ENCODE results near the gene ELL.

Gene ELL

DNA sequence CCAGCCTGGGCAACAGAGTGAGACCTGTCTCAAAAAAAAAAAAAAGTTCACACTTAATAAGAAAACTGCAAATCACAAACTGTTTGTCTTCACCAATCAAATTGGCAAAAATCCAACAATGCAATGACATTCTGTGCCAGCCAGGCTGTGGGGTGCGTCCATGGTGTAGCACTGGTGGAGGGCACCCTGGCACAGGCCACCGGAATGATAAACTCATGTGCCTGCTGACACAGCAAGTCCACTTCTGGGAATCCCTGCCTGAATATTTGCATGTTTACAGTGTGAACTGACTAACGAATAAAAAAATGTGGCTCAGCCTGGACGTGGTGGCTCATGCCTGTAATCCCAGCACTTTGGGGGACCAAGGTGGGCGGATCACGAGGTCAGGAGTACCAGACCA is 122.9 kb downstream of the ELL start:
- Histone ChIP-seq H3K27ac (replicated peaks) (no peak overlapping the region), H3K27me3 (ENCODE audit: insufficient read depth, poor library complexity, severe bottlenecking) (no peaks in the 10 kb centered on the region), H3K4me3 (replicated peaks; ENCODE audit: insufficient read depth, low read length) (no peak overlapping the region)
- no peak for DNase-seq (ENCODE audit: low read depth in 1 of 2, low spot score in 1 of 2)
- TF ChIP-seq, protein P1, sequence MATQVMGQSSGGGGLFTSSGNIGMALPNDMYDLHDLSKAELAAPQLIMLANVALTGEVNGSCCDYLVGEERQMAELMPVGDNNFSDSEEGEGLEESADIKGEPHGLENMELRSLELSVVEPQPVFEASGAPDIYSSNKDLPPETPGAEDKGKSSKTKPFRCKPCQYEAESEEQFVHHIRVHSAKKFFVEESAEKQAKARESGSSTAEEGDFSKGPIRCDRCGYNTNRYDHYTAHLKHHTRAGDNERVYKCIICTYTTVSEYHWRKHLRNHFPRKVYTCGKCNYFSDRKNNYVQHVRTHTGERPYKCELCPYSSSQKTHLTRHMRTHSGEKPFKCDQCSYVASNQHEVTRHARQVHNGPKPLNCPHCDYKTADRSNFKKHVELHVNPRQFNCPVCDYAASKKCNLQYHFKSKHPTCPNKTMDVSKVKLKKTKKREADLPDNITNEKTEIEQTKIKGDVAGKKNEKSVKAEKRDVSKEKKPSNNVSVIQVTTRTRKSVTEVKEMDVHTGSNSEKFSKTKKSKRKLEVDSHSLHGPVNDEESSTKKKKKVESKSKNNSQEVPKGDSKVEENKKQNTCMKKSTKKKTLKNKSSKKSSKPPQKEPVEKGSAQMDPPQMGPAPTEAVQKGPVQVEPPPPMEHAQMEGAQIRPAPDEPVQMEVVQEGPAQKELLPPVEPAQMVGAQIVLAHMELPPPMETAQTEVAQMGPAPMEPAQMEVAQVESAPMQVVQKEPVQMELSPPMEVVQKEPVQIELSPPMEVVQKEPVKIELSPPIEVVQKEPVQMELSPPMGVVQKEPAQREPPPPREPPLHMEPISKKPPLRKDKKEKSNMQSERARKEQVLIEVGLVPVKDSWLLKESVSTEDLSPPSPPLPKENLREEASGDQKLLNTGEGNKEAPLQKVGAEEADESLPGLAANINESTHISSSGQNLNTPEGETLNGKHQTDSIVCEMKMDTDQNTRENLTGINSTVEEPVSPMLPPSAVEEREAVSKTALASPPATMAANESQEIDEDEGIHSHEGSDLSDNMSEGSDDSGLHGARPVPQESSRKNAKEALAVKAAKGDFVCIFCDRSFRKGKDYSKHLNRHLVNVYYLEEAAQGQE (IDR thresholded peaks at IDR 0.05; ENCODE audit: insufficient replicate concordance, low read depth): no peak
- TF ChIP-seq POLR2AphosphoS5 (IDR thresholded peaks at IDR 0.05; ENCODE audit: low read depth) (no peak), SPI1 (IDR thresholded peaks at IDR 0.05; ENCODE audit: borderline replicate concordance, low read depth) (no peak), GABPA (IDR thresholded peaks at IDR 0.05; ENCODE audit: low read depth) (no peak)
- TF ChIP-seq, protein P2, sequence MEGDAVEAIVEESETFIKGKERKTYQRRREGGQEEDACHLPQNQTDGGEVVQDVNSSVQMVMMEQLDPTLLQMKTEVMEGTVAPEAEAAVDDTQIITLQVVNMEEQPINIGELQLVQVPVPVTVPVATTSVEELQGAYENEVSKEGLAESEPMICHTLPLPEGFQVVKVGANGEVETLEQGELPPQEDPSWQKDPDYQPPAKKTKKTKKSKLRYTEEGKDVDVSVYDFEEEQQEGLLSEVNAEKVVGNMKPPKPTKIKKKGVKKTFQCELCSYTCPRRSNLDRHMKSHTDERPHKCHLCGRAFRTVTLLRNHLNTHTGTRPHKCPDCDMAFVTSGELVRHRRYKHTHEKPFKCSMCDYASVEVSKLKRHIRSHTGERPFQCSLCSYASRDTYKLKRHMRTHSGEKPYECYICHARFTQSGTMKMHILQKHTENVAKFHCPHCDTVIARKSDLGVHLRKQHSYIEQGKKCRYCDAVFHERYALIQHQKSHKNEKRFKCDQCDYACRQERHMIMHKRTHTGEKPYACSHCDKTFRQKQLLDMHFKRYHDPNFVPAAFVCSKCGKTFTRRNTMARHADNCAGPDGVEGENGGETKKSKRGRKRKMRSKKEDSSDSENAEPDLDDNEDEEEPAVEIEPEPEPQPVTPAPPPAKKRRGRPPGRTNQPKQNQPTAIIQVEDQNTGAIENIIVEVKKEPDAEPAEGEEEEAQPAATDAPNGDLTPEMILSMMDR (IDR thresholded peaks at IDR 0.05; ENCODE audit: insufficient read depth, low read length): no peak

DNA sequence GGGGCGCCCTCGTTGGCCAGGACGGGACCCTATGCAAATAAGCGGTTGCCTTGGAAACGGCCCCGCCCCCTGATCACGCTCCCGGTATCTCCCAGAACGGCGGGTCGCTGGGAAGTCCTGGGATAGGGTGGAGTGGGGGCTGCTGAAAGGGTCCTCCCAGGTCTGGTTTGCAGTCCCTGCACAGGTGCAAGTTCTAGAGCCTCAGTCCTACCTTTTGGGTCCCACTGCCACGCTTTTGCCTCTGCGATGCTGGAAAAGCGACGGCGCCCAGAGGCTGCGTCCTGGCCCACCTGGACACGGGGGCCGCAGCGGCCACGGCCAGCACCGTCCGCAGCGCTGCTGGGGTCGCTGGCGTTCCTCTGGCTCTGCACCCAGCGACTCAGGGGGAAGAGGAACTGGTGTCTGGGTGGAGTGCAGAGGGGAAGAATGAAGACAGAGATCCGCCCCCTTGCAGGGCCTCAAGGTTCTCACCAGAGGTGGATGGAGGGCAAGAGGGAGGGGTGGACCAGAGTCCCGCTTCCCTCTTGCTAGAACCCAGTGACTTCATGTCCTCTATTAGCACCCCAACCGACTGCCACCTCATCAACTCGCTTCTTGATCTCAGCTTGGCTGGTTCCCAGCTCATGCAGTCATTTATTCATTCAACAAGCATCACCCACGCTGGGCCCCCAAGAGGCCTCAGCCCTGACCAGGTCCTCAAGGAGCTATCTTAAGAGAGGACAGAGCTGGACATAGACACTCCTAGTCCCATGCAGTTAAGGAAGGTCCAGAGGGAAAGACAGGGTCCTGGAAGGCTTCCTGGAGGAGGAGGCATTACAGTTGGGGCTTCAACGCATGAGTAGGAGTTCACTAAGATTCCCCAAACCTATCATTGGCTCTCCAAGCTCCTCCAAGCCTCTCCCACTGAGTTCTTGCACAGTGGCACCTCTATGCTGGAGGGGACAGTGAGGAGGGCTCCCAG is 124.3 kb downstream of the ELL start, which contains the start of gene LRRC25:
LRRC25 (minus strand) TSS at position 381 of the 961 bp plus-strand sequence. CDS start 659 bp downstream, outside the sequence.
- Histone ChIP-seq H3K4me3 (replicated peaks; ENCODE audit: insufficient read depth, low read length) (peak within 1 kb of the TSS; percentile 45), H3K27ac (replicated peaks) (peak within 1 kb of the TSS; percentile 79), H3K27me3 (ENCODE audit: insufficient read depth, poor library complexity, severe bottlenecking) (no peaks in the 10 kb centered on the region)
- peak; percentile 95 to 98 for DNase-seq (ENCODE audit: low read depth in 1 of 2, low spot score in 1 of 2)
- TF ChIP-seq POLR2AphosphoS5 (IDR thresholded peaks at IDR 0.05; ENCODE audit: low read depth): peak; percentile 69
- peak; percentile 93 for TF ChIP-seq SPI1 (IDR thresholded peaks at IDR 0.05; ENCODE audit: borderline replicate concordance, low read depth)
- TF ChIP-seq, protein P1 (IDR thresholded peaks at IDR 0.05; ENCODE audit: insufficient replicate concordance, low read depth): no peak

DNA sequence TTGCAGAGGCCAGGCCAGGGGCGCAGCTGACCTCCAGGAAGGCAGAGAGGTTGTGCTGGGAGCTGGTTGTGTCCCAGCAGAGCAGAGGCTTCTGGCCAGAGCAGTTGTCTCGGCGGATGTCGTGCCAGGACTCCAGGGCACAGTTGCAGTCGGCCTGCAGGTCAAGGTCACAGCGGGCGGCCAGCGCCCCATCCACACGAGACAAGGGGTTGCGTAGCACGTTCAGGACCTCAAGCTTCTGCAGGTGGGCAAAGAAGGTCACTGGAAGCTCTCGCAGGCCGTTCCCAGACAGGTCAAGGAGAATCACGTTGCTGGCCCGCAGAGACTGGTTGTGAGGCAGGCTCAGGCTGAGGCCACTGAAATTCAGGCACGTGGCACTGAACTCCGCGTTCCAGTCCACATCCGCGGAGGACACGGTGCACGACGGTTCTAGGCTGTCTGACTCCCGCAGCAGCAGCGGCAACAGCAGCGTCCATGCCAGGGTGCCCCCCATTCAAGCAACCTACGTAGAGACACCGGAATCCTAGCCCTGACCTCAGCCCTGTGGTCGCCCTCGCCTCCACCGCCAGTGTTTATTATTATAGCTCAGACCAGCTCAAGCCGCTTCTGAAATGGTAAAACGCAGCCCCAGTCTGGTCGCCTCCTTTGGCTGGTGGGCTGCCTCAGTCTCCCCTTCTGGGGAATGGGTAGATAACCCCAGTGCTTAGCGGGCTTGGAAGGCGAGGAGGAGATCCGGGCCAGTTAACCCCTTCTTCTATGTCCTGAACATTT is 125.2 kb downstream of the ELL start:
- DNase-seq (ENCODE audit: low read depth in 1 of 2, low spot score in 1 of 2): no peak
- peak overlapping the region; percentile 45 for H3K4me3 ChIP-seq (replicated peaks; ENCODE audit: insufficient read depth, low read length)
- no peaks in the 10 kb centered on the region for H3K27me3 ChIP-seq (ENCODE audit: insufficient read depth, poor library complexity, severe bottlenecking)
- TF ChIP-seq, protein P1 (IDR thresholded peaks at IDR 0.05; ENCODE audit: insufficient replicate concordance, low read depth): no peak
- TF ChIP-seq SPI1 (IDR thresholded peaks at IDR 0.05; ENCODE audit: borderline replicate concordance, low read depth) (no peak), GABPA (IDR thresholded peaks at IDR 0.05; ENCODE audit: low read depth) (no peak), POLR2AphosphoS5 (IDR thresholded peaks at IDR 0.05; ENCODE audit: low read depth) (no peak)
- TF ChIP-seq, protein P2 (IDR thresholded peaks at IDR 0.05; ENCODE audit: insufficient read depth, low read length): no peak
- peak overlapping the region; percentile 79 for H3K27ac ChIP-seq (replicated peaks)

All from HL-60 (cell line).